B cell (primary cell): ENCODE data around the gene SYNC. TPM values are rescaled to one million over a fixed set of nuclear protein-coding genes. Genes with fewer than 3 reads are reported as not detected.

Experiments
- ATAC-seq: fragments of 200-7000 bp; cut with Tn5 transposase; one replicate; pipeline ENCODE4 v1.10.0; 2021; ENCODE audit warnings: low read depth, mild to moderate bottlenecking, moderate number of reproducible peaks, moderate library complexity
- CTCF ChIA-PET: fragments of 350-600 bp; sonication (Branson Sonifier 250); formaldehyde crosslinking; loops from one replicate; lab custom pipeline; 2021; ENCODE audit warnings: antibody characterized with exemption, inconsistent platforms; lab: Charles Lee
- POLR2A ChIA-PET: fragments of 350-600 bp; sonication (Branson Sonifier 250); formaldehyde crosslinking; loops from one replicate; lab custom pipeline; 2021; ENCODE audit warnings: antibody characterized with exemption; lab: Charles Lee
- DNase-seq: peaks from one replicate; pipeline ENCODE4 v3.0.0; 2013
- H2AFZ ChIP-seq: 2 replicates; pipeline ENCODE4 v1.6.1; 2012; ENCODE audit warnings: mild to moderate bottlenecking, low read depth, low read length; ENCODE audit not compliant: insufficient read depth, poor library complexity, severe bottlenecking
- H3K27ac ChIP-seq, 2 donors: 1 replicate in 1 of 2; 2 replicates in 1 of 2; pipeline ENCODE4 v1.5.1; 2012 to 2013; ENCODE audit warnings: low read length in 2 of 2, mild to moderate bottlenecking in 2 of 2, moderate library complexity in 1 of 2
- H3K27me3 ChIP-seq, 4 experiments: fragments of 200-600 bp in 1 of 4; sonication (generic) in 1 of 4; replicated peaks in 1 of 4; 1 replicate in 2 of 4; 2 replicates in 2 of 4; pipeline versions ENCODE4 v1.6.1 to v1.7.0; 2013 to 2016; ENCODE audit warnings: low read length in 3 of 4, mild to moderate bottlenecking in 2 of 4, mixed read lengths in 1 of 4, moderate library complexity in 1 of 4; ENCODE audit not compliant: insufficient read depth in 4 of 4, control insufficient read depth in 3 of 4; ENCODE audit errors: control extremely low read depth in 1 of 4
- H3K36me3 ChIP-seq, 2 experiments: replicated peaks in 1 of 2; 1 replicate in 1 of 2; 2 replicates in 1 of 2; pipeline versions ENCODE4 v1.6.1 to v1.7.1; 2013; ENCODE audit warnings: low read length in 1 of 2; ENCODE audit not compliant: insufficient read depth in 2 of 2, control insufficient read depth in 1 of 2; ENCODE audit errors: control extremely low read depth in 1 of 2, extremely low read depth in 1 of 2
- H3K4me1 ChIP-seq, 2 donors: fragments of 200-600 bp in 1 of 2; sonication (generic) in 1 of 2; 1 replicate in 1 of 2; 2 replicates in 1 of 2; pipeline versions ENCODE4 v1.5.1 to v1.6.1; 2013 to 2017; ENCODE audit warnings: low read length in 2 of 2; ENCODE audit not compliant: control insufficient read depth in 2 of 2, insufficient read depth in 2 of 2
- H3K4me2 ChIP-seq: replicated peaks from 2 replicates; pipeline ENCODE3; 2012; ENCODE audit warnings: mild to moderate bottlenecking, low read depth, low read length; ENCODE audit not compliant: poor library complexity, severe bottlenecking
- H3K4me3 ChIP-seq, 5 experiments: fragments of 200-600 bp in 1 of 5; sonication (generic) in 1 of 5; 1 replicate in 3 of 5; 2 replicates in 2 of 5; pipeline versions ENCODE4 v1.5.1 to v1.7.0; 2011 to 2016; ENCODE audit warnings: low read length in 4 of 5, mild to moderate bottlenecking in 4 of 5, low read depth in 2 of 5, control low read depth in 1 of 5, moderate library complexity in 1 of 5; ENCODE audit not compliant: insufficient read depth in 1 of 5; ENCODE audit errors: control extremely low read depth in 1 of 5, extremely low read depth in 1 of 5
- H3K79me2 ChIP-seq: fragments of 200-600 bp; sonication (generic); one replicate; pipeline ENCODE4 v1.6.0; 2016; ENCODE audit warnings: low read length; ENCODE audit not compliant: control insufficient read depth, insufficient read depth
- H3K9ac ChIP-seq: fragments of 200-600 bp; sonication (generic); 2 replicates; pipeline ENCODE4 v1.6.1; 2017; ENCODE audit warnings: mild to moderate bottlenecking, low read length, moderate library complexity
- H3K9me3 ChIP-seq, 3 donors: one replicate each; pipeline versions ENCODE4 v1.6.1 to v1.7.1; 2013; ENCODE audit warnings: low read length in 2 of 3; ENCODE audit not compliant: control insufficient read depth in 2 of 3, insufficient read depth in 1 of 3; ENCODE audit errors: control extremely low read depth in 1 of 3
- H4K20me1 ChIP-seq: 2 replicates; pipeline ENCODE4 v1.6.0; 2012; ENCODE audit warnings: mild to moderate bottlenecking, low read length; ENCODE audit not compliant: insufficient read depth, control insufficient read depth, poor library complexity, severe bottlenecking
- H3K27ac Mint-ChIP-seq: one replicate; pipeline ENCODE4 v1.8.0; 2021; ENCODE audit warnings: mixed read lengths
- H3K27me3 Mint-ChIP-seq: one replicate; pipeline ENCODE4 v1.8.0; 2021; ENCODE audit warnings: mixed read lengths
- H3K4me1 Mint-ChIP-seq: one replicate; pipeline ENCODE4 v1.8.0; 2021; ENCODE audit warnings: mixed read lengths
- H3K4me3 Mint-ChIP-seq: one replicate; pipeline ENCODE4 v1.8.0; 2021; ENCODE audit warnings: mixed read lengths
- H3K9me3 Mint-ChIP-seq: one replicate; pipeline ENCODE4 v1.8.0; 2022; ENCODE audit warnings: mixed read lengths; ENCODE audit not compliant: insufficient read depth
- CTCF ChIP-seq: fragments of 200-600 bp; IDR thresholded peaks from one replicate; pipeline ENCODE4 v1.8.0; 2022; ENCODE audit warnings: antibody characterized with exemption, mild to moderate bottlenecking
- EZH2 ChIP-seq: IDR thresholded peaks from 2 replicates; pipeline ENCODE4 v1.6.1; 2012; ENCODE audit warnings: borderline replicate concordance, low read depth, mild to moderate bottlenecking, moderate library complexity, low read length; ENCODE audit not compliant: insufficient read depth, poor library complexity, severe bottlenecking
- WGBS: methylation state at CpG from one replicate; pipeline ENCODE4 v1.1.5; 2013; ENCODE audit warnings: missing lambda C conversion rate; ENCODE audit not compliant: insufficient coverage; 5-methylcytosine and 5-hydroxymethylcytosine counted together
- intact Hi-C: fragments of 100-400 bp; cut with micrococcal nuclease; formaldehyde crosslinking; loops from one replicate; pipeline ENCODE4 v1.10.0; 2022
- polyA plus RNA-seq: library from polyadenylated mRNA; depleted of rRNA; stranded (reverse); fragments of >200 nt; gene quantifications from 2 replicates; pipeline ENCODE4 v1.2.3, GENCODE V29; 2012
- total RNA-seq, 2 donors: library from RNA; stranded (reverse); fragments of 120-200 nt in 1 of 2; gene quantifications; 1 replicate in 1 of 2; 2 replicates in 1 of 2; pipeline versions ENCODE4 v1.2.3 to v1.2.4, GENCODE V29; 2013 to 2022

Gene SYNC
- total and polyA plus RNA-seq, 2 donors (not counting 1 experiment from before 2014, with no cell fraction given), result not detected

DNA sequence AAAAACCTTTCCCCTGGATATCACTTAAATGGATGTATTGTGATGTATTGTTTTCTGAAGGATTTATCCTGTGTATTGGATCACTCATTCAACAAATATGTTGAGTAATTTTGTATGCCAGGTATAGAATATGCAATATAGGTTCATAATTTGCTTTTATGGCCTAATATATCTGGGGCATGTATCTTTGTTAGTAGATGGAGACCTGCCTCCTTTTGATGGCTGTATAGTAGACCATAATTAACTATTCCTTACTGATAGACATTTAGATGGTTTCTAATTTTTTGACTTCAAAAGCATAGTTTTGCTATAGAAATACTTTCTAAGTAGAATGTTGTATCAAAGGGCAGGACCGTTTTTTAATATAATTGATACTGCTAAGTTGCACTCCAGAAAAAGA lies 43.0 kb downstream of the SYNC start:
- Histone ChIP-seq H3K36me3 (peaks cover 15 to 63% of the 10 kb centered on the region in 2 experiments), H3K4me3 (no peak overlapping the region), H3K27ac (no peak overlapping the region), H3K4me1 (peaks cover 5 to 15% of the 10 kb centered on the region in 2 donors), H4K20me1 (peaks cover 37% of the 10 kb centered on the region), H3K4me2 (no peak overlapping the region), H3K79me2 (peaks cover 63% of the 10 kb centered on the region), H3K9me3 (no peaks in the 10 kb centered on the region), H2AFZ (no peak overlapping the region), H3K9ac (no peak overlapping the region), H3K27me3 (no peaks in the 10 kb centered on the region)
- intact Hi-C loops, result no loop called here
- H3K27ac Mint-ChIP-seq, result no peak overlapping the region
- H3K27me3 Mint-ChIP-seq, result no peaks in the 10 kb centered on the region
- H3K9me3 Mint-ChIP-seq, result no peaks in the 10 kb centered on the region
- WGBS, result no CpG with 5 or more reads among the region's 1 CpG
- peaks cover 22% of the 10 kb centered on the region for H3K4me1 Mint-ChIP-seq
- DNase-seq (no peak), ATAC-seq (no peak)
- CTCF ChIA-PET, result interaction anchor here (0.9 kb wide), 1 partner anchor 9 kb away, joined by 3 read pairs; the partner anchor contains the start of gene RBBP4
- no peak for TF ChIP-seq EZH2
- no peak for TF ChIP-seq CTCF
- H3K4me3 Mint-ChIP-seq, result no peak overlapping the region
- POLR2A ChIA-PET, result interaction anchor here (2.6 kb wide), 1 partner anchor 9 kb away, joined by 7 read pairs; the partner anchor contains the start of gene RBBP4

- peaks cover 2 to 39% of the 10 kb centered on the region in 2 experiments for H3K36me3 ChIP-seq
- CTCF ChIA-PET, result interaction anchor here (0.8 kb wide), 1 partner anchor 39 kb away, joined by 4 read pairs; no protein-coding TSS in a partner anchor
- DNase-seq, result no peak
Observed at GRCh38 chr1:32652244-32652962, 50.2 kb downstream of the SYNC start.

More at GRCh38 chr1:32652244-32652962, 50.2 kb downstream of the SYNC start:
- 91% methylated on average over 13 of the region's 16 CpGs for WGBS
- intact Hi-C loops, result loop anchor here (5.0 kb wide), 4 partner anchors 130 to 640 kb away; partner anchors contain the start of genes KHDRBS1, RNF19B and TRIM62
- Mint-ChIP-seq H3K9me3 (no peaks in the 10 kb centered on the region), H3K4me3 (peak overlapping the region; percentile 98), H3K4me1 (peaks cover 58% of the 10 kb centered on the region), H3K27ac (peak overlapping the region; percentile 100), H3K27me3 (no peaks in the 10 kb centered on the region)
- H4K20me1 ChIP-seq, result peaks cover 33% of the 10 kb centered on the region
- POLR2A ChIA-PET, result no interaction called here
- H3K9me3 ChIP-seq, result no peaks in the 10 kb centered on the region
- ATAC-seq, result no peak
- no peaks in the 10 kb centered on the region for H3K27me3 ChIP-seq
- H3K4me1 ChIP-seq, result peaks cover 21 to 31% of the 10 kb centered on the region in 2 donors
- H3K4me2 ChIP-seq, result peak overlapping the region; percentile 98
- peaks cover 78% of the 10 kb centered on the region for H3K79me2 ChIP-seq
- H2AFZ ChIP-seq, result peak overlapping the region; percentile 79
- H3K4me3 ChIP-seq, result peak overlapping the region in 3 of 5 experiments; percentile 77 to 96 (median 81)
- H3K27ac ChIP-seq, result peak overlapping the region; percentile 91 to 100
- TF ChIP-seq CTCF (no peak), EZH2 (no peak)
- peak overlapping the region; percentile 88 for H3K9ac ChIP-seq
